Activated CD4-positive, alpha-beta T cell treated with anti-CD3 and anti-CD28 coated beads, Interleukin-2, amount 50 U/mL, for 1 hour (primary cell): ENCODE results near the gene INSR.

Source experiments
- DNase-seq: peaks from one replicate; pipeline ENCODE4 v3.0.0-alpha.2; 2020

INSR gene

DNA sequence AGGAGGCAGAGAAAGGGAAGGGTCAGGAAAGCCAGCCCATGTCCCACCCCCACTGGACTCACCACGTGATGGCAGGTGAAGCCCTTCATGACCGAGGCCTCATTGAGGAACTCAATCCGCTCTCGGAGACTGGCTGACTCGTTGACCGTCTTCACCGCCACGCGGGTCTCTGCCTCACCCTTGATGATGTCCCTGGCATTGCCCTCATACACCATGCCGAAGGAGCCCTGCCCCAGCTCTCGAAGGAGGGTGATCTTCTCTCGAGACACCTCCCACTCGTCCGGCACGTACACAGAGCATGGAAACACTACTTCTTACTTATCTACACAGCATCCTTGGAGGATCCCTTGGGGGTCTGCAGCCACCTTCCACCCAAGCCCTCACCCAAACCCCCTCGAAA, 169.0 kb downstream of the INSR start:
- no peak for DNase-seq

DNA sequence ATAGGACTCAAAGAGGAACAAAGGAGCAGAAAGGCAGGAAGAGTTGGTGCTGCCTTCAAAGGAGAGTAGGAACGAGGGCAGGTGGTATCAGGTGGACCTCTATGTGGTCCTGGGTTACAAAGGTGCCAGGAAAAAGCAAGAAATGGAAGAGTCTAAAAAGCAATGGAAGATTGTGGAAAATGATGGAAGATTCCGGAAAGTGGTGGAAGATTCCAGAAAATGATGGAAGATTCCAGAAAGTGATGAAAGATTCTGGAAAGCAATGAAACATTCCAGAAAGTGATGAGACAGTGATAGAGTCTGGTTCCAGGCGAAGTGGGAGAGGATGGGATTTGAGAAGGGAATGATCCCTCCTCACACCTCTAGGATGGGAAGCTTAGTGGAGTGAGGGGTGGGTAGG, 169.4 kb downstream of the INSR start:
- no peak for DNase-seq

DNA sequence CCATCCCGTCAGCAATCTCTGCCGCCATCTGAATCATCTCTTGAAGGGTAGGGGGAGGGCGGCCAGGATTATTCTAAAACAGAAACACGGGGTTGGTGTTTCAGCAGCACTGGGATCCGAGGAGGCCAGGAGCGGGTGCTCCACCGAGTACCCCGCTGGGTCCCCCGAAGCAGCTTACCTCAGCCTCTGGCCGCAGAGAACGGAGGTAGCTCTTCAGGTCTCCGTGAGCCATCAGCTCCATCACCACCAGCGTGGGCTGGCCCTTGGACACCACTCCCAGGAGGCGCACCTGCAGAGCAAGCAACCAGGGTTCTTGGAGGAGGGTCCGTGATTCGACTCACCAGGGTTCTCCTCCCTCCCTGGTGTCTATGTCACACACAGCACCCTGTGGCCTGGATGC, 171.5 kb downstream of the INSR start:
- DNase-seq = no peak

DNA sequence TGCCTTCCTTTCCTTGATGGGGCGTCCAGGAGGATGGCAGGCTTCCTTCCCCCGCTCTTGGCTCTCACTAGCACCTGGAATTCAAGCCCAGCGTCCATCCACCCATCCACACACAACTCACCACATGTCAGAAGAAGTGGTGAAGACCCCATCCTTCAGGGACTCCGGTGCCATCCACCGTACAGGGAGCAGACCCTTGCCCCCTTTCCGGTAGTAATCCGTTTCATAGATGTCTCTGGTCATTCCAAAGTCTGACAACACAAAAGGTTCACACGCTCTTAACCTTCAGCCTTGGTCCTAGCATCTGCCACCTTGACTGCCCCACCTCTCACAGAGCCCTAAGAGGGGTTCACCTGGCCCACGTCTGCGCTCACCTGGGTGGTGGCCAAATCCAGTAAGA, 173.7 kb downstream of the INSR start:
- no peak for DNase-seq

DNA sequence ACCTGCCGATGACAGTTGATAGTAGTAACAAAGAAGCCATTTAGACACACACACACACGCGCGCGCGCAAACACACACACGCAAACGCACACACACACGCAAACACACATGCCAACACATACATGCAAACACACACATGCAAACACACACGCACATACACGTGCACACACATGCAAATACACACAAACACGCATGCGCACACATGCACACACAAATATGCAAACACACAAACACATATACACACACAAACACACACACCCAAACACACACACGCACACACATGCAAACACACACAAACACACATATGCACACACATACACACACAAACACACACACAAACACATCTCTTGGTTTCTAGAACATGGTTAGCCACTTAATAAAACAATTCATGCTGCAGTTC, 174.6 kb downstream of the INSR start:
- DNase-seq = no peak

DNA sequence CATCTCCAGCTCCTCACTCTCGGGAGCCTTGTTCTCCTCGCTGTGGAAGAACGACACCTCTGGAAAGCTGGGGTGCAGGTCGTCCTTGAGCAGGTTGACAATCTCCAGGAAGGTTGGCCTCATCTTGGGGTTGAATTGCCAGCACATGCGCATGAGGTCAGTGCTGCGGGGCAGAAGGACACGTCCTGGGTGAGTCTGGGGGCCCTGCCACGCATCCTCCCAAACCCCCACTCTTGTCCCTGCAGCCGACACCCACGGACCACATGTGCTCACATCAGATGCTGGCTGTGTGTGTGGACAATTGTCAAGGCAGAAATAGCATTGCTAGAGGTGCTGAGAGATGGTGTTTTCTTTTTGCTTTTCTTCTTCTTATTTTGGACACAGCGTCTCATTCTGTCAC, 177.0 kb downstream of the INSR start:
- DNase-seq = no peak

DNA sequence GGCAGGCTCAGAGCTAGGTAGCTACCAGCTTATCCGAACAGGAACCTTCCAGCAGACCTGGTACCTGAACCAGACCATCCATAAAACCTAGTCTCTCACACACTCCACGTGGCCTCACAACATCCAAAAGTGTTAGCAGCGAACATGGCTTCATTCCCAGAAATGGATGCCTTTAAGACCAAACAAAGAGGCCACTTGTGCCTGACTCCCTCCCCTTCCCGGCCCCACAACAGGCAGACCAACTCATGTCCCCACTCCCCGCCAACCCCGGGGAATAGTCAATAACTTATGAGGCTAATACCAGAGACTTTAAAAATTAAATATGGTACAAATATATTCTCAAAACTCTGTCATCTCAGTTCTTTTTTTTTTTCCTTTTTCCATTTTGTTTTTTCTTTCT, 178.5 kb downstream of the INSR start:
- no peak for DNase-seq

DNA sequence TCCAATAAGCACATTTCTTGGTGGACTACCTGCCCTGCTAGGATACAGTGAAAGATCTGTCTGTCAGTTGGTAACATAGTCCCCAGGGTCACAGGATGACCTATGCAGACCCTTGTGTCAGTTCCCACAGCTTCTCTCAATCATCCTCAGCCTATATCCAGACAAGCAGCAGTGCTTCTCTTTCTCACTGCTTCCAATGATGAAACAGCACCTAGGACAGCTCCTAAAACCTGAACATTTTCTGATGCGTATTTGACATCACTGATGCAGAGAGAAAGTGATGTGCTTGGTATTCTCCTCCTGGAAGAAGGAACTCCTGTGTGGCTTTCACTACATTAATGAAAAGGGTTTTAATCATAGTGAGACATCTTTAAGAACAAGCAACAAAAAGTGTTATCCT, 181.0 kb downstream of the INSR start:
- DNase-seq = no peak

DNA sequence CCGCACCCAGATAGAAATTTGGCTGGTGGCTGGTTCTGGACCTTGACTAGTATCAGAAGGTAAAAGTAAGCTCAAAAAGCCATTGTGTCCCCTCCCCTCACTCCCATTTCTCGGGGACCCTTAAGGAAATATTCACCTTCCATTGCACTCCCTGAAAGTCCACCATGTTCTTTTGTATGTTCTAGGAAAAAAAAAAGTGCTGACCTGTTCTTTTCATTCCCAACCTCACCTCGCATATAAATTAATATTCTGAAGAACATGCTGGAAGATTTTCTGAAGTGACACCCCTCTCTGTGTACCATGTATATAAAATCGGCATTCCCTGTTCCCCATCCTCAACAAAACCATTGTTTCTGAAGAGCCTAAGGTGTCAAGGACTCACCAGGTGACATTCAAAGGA, 181.5 kb downstream of the INSR start:
- no peak for DNase-seq

DNA sequence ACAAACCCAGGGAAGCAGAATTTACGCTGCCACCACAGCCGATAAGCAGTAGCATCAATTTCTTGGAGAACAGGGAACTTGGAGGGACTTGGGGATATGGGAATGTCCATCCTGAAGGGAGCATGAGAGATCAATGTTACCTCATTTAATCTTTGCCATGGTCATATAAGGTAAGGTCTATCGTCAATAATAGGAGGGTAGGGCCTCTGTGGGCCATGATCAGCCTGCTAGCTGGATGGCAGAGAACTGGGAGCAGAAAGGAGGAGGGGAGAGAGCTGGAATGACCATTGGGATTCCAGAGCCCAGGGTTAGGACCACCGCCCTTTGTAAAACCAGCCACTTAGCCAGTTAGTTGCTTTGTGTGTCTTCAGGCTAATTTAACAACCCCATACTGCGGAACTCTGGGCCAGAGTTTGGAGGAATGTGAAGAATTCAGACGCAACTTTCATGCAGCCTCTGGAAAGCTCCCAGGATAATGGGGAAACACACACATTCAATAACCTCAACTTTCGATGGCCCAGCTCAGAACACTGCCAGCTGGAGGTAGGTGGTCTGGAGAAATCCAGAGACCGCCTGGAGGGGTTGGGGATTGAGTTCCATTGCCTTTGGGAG, 184.4 kb downstream of the INSR start:
- DNase-seq = no peak

DNA sequence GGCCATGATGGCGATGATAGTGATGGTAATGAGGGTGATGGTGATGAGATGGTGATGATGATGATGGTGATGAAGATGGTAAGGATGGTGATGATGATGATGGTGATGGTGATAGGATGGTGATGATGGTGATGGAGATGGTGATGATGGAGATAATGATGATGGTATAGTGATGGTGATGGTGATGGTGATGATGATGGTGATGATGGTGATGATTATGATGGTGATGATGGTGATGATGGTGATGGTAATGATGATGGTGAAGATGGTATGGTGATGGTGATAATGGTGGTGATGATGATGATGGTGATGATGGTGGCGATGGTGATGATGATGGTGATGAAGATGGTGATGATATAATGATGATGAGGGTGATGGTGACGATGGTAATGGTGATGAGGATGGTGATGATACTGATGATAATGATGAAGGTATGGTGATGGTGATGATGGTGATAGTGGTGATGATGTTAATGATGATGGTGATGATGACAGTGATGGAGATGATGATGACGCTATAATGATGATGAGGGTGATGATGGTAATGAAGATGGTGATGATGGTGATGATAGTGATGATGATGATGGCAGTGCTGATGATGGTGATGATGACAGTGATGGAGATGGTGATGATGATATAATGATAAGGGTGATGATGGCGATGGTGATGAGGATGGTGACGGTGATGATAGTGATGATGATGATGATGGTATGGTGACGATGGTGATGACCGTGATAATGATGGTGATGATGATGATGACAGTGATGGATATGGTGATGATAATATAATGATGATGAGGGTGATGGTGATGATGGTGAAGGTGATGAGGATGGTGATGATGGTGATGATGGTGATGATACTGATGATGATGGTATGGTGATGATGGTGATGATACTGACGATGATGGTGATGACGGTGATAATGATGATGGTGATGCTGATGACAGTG, 187.2 kb downstream of the INSR start:
- no peak for DNase-seq

DNA sequence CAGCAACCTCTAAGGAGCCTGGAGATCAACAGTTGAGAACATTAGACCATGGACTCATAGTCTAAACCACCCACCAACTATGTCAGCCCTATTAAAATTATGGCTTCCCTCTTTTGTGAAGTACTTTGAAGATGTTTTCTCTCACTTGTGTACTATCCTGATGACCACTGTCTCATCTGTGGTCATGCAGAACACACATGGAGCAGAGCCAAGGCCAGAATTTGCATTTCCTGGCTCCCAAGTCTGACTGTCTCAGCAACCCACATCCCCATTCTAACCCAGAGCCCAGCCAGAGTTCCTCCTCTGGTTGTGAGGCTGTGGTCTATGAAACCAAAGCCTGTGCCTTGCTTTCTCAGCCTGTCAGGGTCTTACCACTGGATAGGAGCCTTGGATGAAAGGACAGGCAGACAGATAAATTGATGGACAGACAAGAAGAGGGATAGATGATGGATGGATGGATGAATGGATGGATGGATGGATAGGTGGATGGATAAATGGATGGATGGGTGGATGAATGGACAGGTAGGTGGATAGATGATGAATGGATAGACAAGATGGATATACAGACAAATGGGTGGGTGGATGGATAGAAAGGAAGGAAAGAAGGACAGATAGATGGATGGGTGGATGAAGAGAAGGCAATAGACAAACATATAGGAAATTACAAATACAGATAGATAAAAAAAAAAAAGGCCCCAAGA, 189.3 kb downstream of the INSR start:
- DNase-seq = no peak

DNA sequence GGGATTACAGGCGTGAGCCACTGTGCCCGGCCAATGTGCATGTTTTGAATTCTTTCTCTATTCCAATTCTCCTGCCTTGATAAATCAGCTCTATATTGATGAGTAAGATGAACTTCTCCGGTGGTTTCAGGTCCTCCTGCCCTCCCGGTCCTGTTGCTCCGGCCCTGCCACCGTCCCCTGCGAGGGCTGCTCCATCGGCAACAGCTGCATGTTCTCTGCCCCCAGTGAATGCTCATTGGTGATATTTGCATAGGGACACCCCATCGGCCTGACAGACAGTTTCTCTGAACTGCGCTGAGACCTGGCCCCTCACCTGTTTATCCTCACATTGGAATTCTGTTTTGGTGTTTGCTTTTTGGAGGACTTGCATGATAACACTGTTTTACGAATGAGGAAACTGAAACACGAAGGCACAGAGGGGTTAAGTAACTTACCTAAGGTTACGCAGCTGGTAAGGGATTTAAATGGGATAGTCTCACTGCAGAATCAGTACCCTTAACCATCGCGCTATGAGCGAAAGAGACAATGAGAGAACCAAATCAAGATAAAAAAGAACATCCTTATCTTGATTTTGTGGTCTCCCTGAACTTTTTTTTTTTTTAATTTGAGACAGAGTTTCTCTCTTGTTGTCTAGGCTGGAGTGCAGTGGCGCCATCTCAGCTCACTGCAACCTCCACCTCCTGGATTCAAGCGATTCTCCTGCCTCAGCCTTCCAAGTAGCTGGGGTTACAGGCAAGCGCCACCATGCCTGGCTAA, 192.5 kb downstream of the INSR start:
- peak; percentile 6 for DNase-seq

DNA sequence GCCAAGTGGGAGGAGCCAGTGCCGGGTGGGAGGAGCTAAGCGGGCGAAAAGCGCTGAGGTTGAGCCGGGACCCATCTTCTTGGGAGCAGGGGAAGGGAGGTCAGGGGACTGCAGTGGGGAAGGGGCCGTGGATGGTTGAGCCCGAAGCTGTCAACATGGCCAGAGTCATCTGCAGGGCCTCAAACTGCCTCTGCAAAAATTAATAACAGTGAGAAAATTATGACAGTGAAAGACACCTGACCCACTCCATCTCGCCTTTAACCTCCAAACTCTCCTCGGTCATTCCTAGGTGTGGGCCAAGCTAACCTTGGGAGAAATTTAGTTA, 194.7 kb downstream of the INSR start:
- peak; percentile 59 for DNase-seq

DNA sequence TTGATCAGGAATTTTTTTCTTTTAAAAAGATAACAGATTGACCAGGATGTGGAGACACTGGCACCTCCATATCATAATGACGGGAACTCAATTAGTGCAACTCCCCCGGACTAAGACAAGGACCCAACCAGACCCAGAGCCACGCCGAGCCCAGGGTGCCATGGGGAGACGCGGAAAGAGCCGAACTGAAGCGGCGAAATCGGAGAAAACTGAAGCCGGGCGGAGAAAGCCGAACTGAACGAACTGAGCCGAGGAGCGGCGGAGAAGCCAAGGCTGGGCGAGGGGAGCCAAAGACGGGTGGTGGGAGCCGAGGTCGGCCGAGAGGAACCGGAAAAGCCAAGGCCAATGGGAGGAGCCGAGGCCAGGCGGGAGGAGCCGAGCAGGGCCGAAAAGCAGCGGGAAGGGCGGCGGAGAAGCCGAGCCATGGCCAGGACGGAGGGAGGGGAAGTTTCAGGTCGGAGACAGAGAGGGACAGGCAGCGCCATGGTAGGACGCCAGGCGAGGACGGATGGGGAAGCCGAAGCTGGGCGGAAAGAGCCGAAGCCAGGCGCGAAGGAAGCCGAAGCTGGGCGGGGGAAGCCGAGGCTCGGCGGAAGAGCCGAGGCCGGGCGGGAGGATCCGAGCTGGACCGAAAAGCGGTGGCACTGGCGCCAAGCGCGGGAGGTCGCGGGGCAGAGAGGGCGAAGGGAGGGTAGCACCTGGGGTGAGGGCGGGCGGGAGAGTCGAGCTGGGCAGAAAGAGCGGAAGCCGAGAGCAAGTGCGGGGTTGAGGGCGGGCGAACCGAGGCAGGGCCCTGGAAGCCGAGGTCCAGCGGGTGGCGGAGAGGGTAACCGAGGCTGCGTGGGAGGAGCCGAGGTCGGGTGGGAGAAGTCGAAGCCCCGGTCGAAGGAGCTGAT, 195.3 kb downstream of the INSR start:
- peak; percentile 88 for DNase-seq

DNA sequence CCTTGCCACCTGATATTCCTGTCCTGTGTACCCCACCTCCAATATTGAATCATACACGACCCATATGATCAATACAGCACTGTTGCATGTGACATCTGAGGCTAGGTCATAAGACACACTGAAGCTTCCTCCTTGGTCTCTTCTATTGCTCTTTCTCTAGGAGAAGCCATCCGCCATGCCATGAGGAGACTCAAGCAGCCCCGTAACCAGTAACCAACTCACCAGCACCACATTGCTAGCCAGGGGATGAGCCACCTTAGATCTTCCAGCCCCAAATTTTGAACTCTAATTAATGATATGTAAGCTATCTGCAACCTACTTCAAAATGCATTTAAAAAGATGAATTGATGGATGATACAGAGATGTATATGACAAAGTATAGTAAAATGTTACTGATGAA, 196.1 kb downstream of the INSR start:
- no peak for DNase-seq

DNA sequence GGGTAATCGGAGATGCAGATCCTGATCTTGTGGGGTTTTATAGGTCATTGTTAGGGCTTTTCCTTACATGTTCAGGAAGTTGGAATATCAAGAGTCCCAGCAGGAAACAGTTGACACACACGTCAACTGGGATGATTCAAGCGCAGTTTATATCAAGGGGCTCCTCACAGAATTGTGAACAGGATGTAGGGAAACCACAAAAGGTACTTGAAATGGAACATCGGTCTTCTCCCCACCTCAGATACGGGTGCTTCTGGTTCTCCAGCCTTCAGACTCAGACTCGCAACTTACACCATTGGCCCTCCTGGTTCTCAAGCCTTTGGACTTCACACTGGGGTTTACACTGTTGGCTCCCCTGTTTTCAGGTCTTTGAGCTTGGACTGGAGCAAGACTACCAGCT, 205.2 kb downstream of the INSR start:
- DNase-seq = no peak

DNA sequence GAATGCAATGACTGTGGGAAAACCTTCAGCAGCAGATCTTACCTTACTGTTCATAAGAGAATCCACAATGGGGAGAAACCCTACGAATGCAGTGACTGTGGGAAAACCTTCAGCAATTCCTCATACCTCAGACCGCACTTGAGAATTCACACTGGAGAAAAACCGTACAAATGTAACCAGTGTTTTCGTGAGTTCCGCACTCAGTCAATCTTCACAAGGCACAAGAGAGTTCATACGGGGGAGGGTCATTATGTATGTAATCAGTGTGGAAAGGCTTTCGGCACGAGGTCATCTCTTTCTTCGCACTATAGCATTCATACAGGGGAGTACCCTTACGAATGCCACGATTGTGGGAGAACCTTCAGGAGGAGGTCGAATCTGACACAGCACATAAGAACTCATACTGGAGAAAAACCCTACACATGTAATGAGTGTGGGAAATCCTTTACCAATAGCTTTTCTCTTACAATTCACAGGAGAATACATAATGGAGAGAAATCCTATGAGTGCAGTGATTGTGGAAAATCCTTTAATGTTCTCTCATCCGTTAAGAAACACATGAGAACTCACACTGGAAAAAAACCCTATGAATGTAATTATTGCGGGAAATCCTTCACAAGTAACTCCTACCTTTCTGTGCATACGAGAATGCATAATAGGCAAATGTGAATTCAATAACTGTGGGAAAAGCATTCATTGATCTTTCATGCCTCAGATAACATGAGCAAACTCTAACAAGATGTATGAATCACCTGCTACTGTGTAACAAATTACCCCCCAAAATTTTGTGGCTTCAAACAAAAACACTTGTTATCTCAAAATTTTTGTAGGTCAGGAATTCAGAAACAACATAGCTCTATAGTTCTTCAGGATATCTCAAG, 210.9 kb downstream of the INSR start:
- DNase-seq = no peak

DNA sequence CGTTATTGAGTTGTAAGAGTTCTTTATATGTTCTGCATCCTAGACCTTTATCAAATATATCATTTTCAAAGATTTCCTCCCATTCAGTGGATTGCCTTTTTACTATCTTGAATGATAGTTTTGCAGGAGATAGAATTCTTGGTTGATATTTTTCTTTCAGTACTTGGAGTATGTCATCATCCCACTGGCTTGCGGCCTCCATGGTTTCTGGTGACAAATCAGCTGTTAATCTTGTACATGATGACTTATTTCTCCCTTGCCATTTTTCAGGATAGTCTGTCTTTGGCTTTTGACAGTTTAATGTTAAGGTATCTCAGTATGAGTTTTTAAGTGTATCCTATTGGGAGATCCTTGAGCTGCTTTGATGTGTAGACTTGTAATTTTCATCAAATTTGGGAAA, 216.2 kb downstream of the INSR start:
- DNase-seq = no peak

DNA sequence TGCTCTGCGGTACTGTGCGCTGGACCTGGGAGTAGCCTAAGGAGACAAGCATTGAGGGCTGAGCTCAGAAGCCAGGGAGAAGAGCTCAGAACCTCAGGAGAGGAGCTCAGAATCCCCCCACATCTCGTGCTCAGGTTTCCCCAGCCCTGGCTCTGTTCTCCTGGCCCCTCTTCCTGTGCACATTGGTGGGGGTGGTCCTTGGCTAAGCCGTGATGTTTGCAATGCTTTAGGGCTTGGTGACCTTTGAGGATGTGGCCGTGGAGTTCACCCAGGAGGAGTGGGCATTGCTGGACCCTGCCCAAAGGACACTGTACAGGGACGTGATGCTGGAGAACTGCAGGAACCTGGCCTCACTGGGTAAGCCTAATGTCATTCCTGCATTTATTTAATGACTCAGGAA, 218.1 kb downstream of the INSR start:
- DNase-seq = no peak

DNA sequence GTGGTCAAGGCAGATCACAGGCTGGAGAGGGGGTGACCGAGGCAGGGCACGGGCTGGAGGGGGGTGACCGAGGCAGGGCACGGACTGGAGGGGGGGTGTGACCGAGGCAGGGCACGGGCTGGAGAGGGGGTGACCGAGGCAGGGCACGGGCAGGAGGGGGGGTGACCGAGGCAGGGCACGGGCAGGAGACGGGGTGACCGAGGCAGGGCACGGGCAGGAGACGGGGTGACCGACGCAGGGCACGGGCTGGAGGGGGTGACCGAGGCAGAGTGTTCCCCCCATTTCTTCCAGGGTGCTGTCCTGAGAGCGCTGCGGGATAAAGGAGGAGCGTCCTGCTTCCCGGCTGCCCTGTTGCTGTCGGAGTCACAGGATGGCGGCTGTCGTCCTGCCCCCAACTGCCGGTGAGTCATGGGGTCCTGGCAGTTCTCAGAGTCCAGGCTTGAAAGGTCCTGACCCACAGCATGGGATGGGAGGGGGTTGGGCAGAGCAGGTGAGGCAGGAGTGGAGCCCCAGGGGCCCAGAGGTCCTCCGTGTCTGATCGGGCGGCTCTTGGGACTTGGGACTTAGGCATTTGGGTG, 219.4 kb downstream of the INSR start:
- no peak for DNase-seq
